NOMO-1 treated with DMSO at 0.1 percent for 48 hours (cell line): ENCODE measurements around the gene SRGAP1.
A peak's percentile ranks its signal among the peaks of the same experiment; 100 is the strongest.
"Not testable (repeated sequence)": the region's sequence is repeated elsewhere in the genome, so short reads cannot be mapped to it uniquely, and the experiment has no call there.

Experiments used
- DNase-seq: peaks from one replicate; lab custom pipeline; 2025; ENCODE audit not compliant: unreplicated experiment; lab: John Stamatoyannopoulos, UW

Gene SRGAP1

DNA sequence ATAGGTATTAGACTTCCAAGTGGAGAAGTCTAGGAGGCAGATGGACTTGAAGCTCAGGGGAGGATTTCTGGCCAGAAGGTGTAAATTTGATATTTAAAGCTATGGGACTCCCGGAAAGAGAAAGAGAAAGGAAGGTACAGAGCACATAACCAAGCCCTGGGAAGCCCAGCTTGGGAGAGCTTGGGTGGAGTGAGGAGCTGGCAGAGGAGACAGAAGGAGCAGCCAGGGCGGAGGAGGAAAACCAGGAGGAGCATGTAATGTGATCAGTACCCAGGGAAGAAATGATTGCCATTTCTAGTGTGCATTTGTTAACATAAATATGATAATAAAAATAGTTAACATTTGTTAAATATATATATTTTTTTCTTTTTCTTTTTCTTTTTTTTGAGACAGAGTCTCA, 310.2 kb downstream of the SRGAP1 start:
- DNase-seq = no peak

GRCh38 chr12:64157110-64157509, 312.6 kb downstream of the SRGAP1 start:
- DNase-seq = no peak

- no peak for DNase-seq
Measured at GRCh38 chr12:64160021-64160710, 315.7 kb downstream of the SRGAP1 start.

DNA sequence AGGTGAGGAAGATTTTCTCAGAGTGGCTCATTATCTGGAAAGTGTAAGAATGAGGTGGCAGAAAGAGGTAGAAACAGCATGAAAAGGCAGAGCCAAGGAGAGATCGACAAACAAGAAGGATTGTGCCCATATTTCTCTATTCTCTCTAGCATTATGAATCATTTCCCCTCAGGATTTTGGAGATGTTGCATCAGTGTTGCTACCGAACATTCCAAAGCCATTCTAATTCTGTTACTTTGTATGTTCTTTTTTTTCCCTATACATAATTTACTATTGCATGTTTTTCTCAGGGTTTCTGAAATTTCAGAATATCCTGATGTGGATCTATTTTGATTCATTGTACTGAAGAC, 316.2 kb downstream of the SRGAP1 start:
- no peak for DNase-seq

GRCh38 chr12:64166606-64167005, 322.1 kb downstream of the SRGAP1 start:
- not testable (repeated sequence) for DNase-seq

DNA sequence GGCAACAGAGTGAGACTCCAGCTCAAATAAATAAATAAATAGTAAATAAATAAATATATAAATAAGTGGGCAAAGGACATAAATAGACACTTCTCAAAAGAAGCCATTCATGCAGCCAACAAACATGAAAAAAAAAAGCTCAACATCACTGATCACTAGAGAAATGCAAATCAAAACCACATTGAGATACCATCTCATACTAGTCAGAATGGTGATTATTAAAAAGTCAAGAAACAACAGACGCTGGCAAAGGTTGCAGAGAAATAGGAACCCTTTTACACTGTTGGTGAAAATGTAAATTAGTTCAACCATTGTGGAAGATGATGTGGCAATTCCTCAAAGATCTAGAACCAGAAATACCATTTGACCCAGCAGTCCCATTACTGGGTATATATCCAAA, 322.5 kb downstream of the SRGAP1 start:
- DNase-seq = not testable (repeated sequence)

DNA sequence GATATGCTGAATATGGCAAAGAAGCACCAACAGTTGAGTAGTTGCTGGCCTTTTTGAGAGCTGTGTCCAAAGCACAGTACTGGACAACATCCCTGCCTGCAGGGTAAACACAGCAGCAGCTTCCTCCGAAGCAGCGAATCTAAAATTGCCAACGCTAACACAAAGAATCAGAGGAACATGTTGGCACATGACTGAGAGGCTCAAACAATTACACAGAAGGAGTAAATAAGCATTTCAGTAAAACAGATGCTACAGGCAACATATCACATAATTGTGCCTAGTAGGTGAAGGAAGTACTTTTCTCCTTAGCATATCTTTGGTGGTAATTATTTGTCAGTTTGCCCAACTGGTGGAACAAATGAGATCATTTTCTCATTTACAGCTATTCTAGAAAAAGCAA, 325.5 kb downstream of the SRGAP1 start:
- DNase-seq = no peak

DNA sequence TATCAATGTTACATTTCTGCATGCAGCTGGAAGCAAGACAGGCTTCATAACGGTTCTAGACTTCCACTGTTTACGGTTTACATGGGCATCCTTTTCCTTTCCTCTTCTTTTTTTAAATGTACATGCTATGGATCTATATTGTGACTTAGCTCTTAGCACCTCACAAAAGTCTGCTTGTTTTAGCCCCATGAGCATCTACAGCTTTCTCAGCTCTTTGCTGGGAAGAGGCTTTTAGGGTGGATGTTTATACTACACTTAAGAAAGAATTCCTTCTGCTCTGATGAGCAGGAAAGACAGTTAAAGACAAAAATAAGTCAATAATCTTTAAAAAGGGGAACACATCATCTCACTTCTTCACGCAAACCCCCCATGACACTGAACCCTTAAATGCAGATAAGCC, 326.2 kb downstream of the SRGAP1 start:
- DNase-seq = no peak

DNA sequence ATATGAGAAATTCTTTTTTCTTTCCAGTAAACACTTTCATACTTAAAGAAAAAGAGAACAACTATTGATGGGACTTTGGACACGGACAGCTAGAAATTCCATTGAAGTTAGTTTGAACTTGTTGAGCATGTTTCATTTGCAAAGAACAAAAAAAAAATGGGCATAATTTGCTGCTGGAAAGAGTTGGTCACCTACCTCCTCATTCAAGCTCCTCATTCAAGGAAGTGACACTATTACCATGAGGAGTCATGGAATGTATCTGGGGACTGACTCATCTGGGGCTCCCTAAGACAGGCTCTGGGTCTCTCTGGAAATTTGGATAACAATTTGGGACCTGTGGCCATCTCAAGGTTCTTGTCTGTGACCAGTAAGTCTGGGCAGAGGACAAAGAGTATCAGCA, 327.2 kb downstream of the SRGAP1 start:
- no peak for DNase-seq

- DNase-seq = no peak
Measured at GRCh38 chr12:64172143-64172970, 327.9 kb downstream of the SRGAP1 start.

GRCh38 chr12:64173456-64173855, 329.0 kb downstream of the SRGAP1 start:
- no peak for DNase-seq

DNA sequence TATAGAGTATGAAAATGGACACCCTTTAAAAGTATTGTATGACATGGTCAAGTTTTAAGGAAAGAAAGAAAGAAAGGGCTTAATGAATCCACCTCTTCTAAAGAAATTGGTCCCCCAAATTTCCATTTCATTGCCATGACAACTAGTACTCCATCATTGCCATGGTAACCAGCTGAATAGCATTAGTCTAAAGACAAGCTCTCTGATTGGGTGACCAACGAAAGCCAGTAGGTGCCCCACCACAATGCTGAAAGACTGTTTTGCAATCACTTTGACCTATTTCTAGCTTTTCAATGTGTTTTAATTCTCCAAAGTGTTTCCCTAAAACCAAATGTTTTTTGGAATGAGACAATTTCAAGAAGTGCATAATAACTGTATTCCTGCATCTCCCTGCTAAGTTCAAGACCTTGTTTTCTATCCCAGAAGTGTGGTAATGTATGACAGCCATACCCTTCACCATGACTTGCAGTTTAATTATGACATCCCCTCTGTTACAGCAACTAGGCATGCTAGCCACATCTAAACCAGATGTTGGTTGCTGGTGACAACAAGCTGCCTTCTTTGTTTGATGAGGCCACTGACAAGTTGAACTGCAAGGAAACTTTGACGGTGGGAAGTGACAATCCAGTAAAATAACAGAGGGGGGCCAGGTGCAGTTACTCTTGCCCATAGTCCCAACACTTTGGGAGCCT, 330.9 kb downstream of the SRGAP1 start:
- DNase-seq = peak; percentile 57

GRCh38 chr12:64177001-64177400, 332.5 kb downstream of the SRGAP1 start:
- no peak for DNase-seq

GRCh38 chr12:64178122-64178521, 333.6 kb downstream of the SRGAP1 start:
- DNase-seq = no peak

DNA sequence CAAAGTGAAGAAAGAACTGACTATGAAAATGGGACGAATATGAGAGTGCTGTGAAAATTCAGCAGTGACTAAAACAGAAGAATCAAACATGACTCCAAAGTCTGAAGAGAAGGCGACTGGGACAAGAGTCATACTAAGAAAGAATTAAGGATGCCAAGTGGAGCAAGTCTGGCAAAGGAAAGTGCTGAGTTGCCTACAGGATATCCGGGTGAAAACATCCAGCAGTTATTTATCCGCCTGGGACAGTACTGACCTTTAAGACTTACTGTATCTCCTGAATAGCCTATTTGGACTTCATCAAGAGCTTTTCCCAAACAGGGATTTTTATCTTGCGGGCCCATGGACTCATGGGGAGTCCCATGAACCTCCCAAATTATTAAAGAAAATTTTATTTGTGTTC, 336.5 kb downstream of the SRGAP1 start:
- DNase-seq = no peak

GRCh38 chr12:64181430-64182291, 337.2 kb downstream of the SRGAP1 start:
- no peak for DNase-seq

DNA sequence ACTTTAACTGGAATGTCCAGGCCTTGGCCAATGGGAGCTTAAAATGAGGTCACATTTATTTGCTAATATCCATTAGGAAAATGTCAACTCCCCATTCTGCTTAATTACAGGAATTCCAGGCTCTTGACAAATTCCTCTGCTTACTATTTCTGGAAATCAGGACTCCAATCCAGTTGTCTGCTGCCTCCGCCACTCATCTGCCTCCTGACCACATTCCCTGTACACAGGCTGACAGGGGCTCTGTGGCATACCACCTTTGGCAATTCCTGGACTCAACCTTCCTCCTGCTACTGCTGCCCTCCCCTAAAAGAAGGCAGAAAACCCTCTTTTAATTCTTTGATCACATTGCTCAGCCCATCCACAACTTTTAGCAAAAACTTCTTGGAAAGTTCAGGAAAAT, 339.7 kb downstream of the SRGAP1 start:
- no peak for DNase-seq

DNA sequence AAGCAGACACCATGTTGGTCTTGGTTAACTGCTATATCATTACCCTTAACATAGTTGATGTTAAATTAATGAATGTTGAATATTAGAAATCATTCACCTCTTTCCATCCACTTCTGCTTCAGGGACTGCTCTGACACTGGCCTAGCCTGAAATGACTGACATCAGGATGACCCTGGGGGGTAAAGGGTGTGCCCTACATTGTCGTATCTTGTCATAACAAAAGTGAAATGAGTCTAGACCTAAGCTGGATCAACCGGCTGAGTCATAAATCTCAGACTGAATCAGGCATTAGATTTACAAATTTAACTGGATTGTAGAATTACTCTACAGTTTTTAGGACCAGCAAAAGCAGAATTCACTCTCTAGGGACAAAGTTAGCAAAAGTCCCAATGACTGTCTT, 342.3 kb downstream of the SRGAP1 start:
- DNase-seq = no peak

DNA sequence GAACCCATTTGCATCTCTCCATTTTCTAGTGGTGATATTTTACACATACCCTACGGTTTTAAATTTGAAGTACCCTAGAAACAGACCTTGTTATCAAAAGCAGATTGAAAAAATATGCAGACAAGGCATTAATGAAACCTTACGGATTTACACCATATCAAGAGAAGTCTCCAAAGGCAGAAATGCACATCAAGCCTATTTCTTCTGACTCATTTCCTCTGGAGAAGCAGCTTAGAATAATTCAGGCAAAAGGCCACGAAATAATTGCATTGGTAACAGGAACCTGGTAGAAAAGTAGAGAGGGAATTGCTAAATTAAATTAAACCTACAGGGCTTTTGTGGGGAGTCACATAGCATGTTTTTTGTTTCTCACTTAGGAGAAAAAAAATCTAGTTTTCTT, 342.9 kb downstream of the SRGAP1 start:
- DNase-seq = peak; percentile 69

GRCh38 chr12:64187794-64188193, 343.3 kb downstream of the SRGAP1 start:
- no peak for DNase-seq

- no peak for DNase-seq
Measured at GRCh38 chr12:64189530-64189929, 345.0 kb downstream of the SRGAP1 start.
